H1 (cell line): ENCODE data around the gene CELF1. TPM values are rescaled to one million over a fixed set of nuclear protein-coding genes. Genes with fewer than 3 reads are reported as not detected.

Experiments used
- CTCF ChIA-PET: fragments of 300-600 bp; sonication (Branson Sonifier 250); formaldehyde crosslinking; loops from one replicate; lab custom pipeline; 2021; ENCODE audit not compliant: partially characterized antibody; lab: Charles Lee
- POLR2A ChIA-PET: fragments of 300-600 bp; sonication (Branson Sonifier 250); formaldehyde crosslinking; loops from one replicate; lab custom pipeline; 2021; ENCODE audit warnings: inconsistent platforms; ENCODE audit not compliant: partially characterized antibody; lab: Charles Lee
- DNase-seq, 2 experiments: peaks; one replicate each; pipeline versions ENCODE4 v3.0.0 to v3.0.0-alpha.2; 2010 to 2022; ENCODE audit warnings: low spot score in 2 of 2, low read depth in 1 of 2, mixed read lengths in 1 of 2
- FAIRE-seq: peaks from 2 replicates; lab custom pipeline; 2011; peaks lifted over from hg19 to GRCh38; lab: Jason Lieb, UNC
- H2AFZ ChIP-seq: 2 replicates; pipeline ENCODE4 v1.8.1; 2012; ENCODE audit warnings: low read length, inconsistent platforms
- H2AK5ac ChIP-seq: 2 replicates; pipeline ENCODE4 v1.6.1; 2013; ENCODE audit warnings: low read depth, low read length
- H2BK120ac ChIP-seq: replicated peaks from 2 replicates; pipeline ENCODE3; 2013; ENCODE audit warnings: low read depth, low read length, inconsistent platforms
- H2BK12ac ChIP-seq: 2 replicates; pipeline ENCODE4 v1.6.1; 2013; ENCODE audit warnings: low read depth, low read length
- H2BK15ac ChIP-seq: 2 replicates; pipeline ENCODE4 v1.6.1; 2013; ENCODE audit warnings: low read length
- H2BK20ac ChIP-seq: 2 replicates; pipeline ENCODE4 v1.6.1; 2013; ENCODE audit warnings: low read length
- H2BK5ac ChIP-seq: 2 replicates; pipeline ENCODE4 v1.6.1; 2013; ENCODE audit warnings: low read depth, low read length
- H3K14ac ChIP-seq: 2 replicates; pipeline ENCODE4 v1.6.1; 2013; ENCODE audit warnings: inconsistent platforms; ENCODE audit not compliant: insufficient read length
- H3K18ac ChIP-seq: 2 replicates; pipeline ENCODE4 v1.6.1; 2013; ENCODE audit warnings: low read length; ENCODE audit errors: extremely low read depth
- H3K23ac ChIP-seq: 2 replicates; pipeline ENCODE4 v1.6.1; 2013; ENCODE audit warnings: inconsistent platforms; ENCODE audit not compliant: insufficient read length
- H3K23me2 ChIP-seq: 2 replicates; pipeline ENCODE4 v1.6.1; 2013; ENCODE audit warnings: low read depth, low read length
- H3K27ac ChIP-seq: 2 replicates; pipeline ENCODE4 v1.6.1; 2011; ENCODE audit warnings: low read depth, low read length, inconsistent platforms
- H3K27me3 ChIP-seq, 4 experiments: replicated peaks in 1 of 4; 1 replicate in 1 of 4; 2 replicates in 3 of 4; pipeline versions ENCODE4 v1.6.1 to v1.8.1; 2011 to 2013; ENCODE audit warnings: low read length in 3 of 4, mild to moderate bottlenecking in 3 of 4, inconsistent platforms in 2 of 4, mixed read lengths in 2 of 4, moderate library complexity in 1 of 4; ENCODE audit not compliant: control insufficient read depth in 3 of 4, insufficient read depth in 3 of 4; ENCODE audit errors: extremely low read depth in 1 of 4
- H3K36me3 ChIP-seq, 4 experiments: 2 replicates each; pipeline versions ENCODE4 v1.6.1 to v1.8.1; 2011 to 2013; ENCODE audit warnings: mild to moderate bottlenecking in 4 of 4, low read length in 3 of 4, moderate library complexity in 2 of 4, control low read depth in 1 of 4, inconsistent platforms in 1 of 4; ENCODE audit not compliant: insufficient read depth in 4 of 4, control insufficient read depth in 2 of 4
- H3K4ac ChIP-seq: replicated peaks from 2 replicates; pipeline ENCODE3; 2013; ENCODE audit warnings: low read length, low read depth, mixed read lengths, inconsistent platforms; ENCODE audit not compliant: insufficient read length
- H3K4me1 ChIP-seq, 4 experiments: replicated peaks in 1 of 4; 1 replicate in 1 of 4; 2 replicates in 3 of 4; pipeline versions ENCODE4 v1.6.1 to v1.8.1; 2011 to 2013; ENCODE audit warnings: low read length in 3 of 4, inconsistent platforms in 2 of 4, mixed read lengths in 1 of 4; ENCODE audit not compliant: insufficient read depth in 4 of 4, control insufficient read depth in 3 of 4
- H3K4me2 ChIP-seq, 2 experiments: 2 replicates each; pipeline versions ENCODE4 v1.6.1 to v1.8.1; 2011 to 2013; ENCODE audit warnings: low read depth in 2 of 2, low read length in 2 of 2, control low read depth in 1 of 2, inconsistent platforms in 1 of 2, mild to moderate bottlenecking in 1 of 2; ENCODE audit not compliant: insufficient read depth in 1 of 2
- H3K4me3 ChIP-seq, 4 experiments: fragments of 200-600, 300-600 bp in 1 of 4; sonication (generic), shearing (Covaris generic), sonication (Bioruptor Twin) in 1 of 4; 2 replicates each; pipeline versions ENCODE4 v1.5.1 to v1.8.1; 2011 to 2016; ENCODE audit warnings: low read length in 4 of 4, low read depth in 3 of 4, control low read depth in 2 of 4, inconsistent platforms in 2 of 4, mild to moderate bottlenecking in 2 of 4, mixed read lengths in 1 of 4, moderate library complexity in 1 of 4; ENCODE audit not compliant: insufficient read depth in 2 of 4; ENCODE audit errors: extremely low read depth in 1 of 4
- H3K56ac ChIP-seq: replicated peaks from 2 replicates; pipeline ENCODE3; 2013; ENCODE audit warnings: low read depth, mild to moderate bottlenecking, mixed read lengths, low read length, inconsistent platforms; ENCODE audit not compliant: insufficient read length
- H3K79me1 ChIP-seq: 2 replicates; pipeline ENCODE4 v1.6.1; 2013; ENCODE audit warnings: low read depth, low read length, control low read depth
- H3K79me2 ChIP-seq, 2 experiments: 2 replicates each; pipeline versions ENCODE4 v1.6.1 to v1.8.1; 2012 to 2013; ENCODE audit warnings: low read length in 2 of 2, mild to moderate bottlenecking in 2 of 2, inconsistent platforms in 1 of 2; ENCODE audit not compliant: insufficient read depth in 2 of 2, control insufficient read depth in 1 of 2
- H3K9ac ChIP-seq, 4 experiments: replicated peaks in 1 of 4; 1 replicate in 1 of 4; 2 replicates in 3 of 4; pipeline versions ENCODE4 v1.6.1 to v1.8.1; 2011 to 2013; ENCODE audit warnings: low read depth in 3 of 4, low read length in 3 of 4, control low read depth in 2 of 4, mild to moderate bottlenecking in 2 of 4, moderate library complexity in 2 of 4, inconsistent platforms in 1 of 4; ENCODE audit errors: extremely low read depth in 1 of 4
- H3K9me3 ChIP-seq, 2 experiments: 2 replicates each; pipeline versions ENCODE4 v1.6.1 to v1.8.1; 2012 to 2013; ENCODE audit warnings: mild to moderate bottlenecking in 2 of 2, moderate library complexity in 2 of 2, control low read depth in 1 of 2, inconsistent platforms in 1 of 2, low read depth in 1 of 2, low read length in 1 of 2, mixed read lengths in 1 of 2; ENCODE audit not compliant: insufficient read depth in 2 of 2
- H4K20me1 ChIP-seq, 2 experiments: replicated peaks in 1 of 2; 2 replicates each; pipeline versions ENCODE3 to v1.8.1; 2011 to 2013; ENCODE audit warnings: inconsistent platforms in 2 of 2, low read length in 2 of 2, mild to moderate bottlenecking in 1 of 2; ENCODE audit not compliant: insufficient read depth in 2 of 2, control insufficient read depth in 1 of 2
- H4K5ac ChIP-seq: 2 replicates; pipeline ENCODE4 v1.6.1; 2013; ENCODE audit warnings: low read length, low read depth, mixed read lengths, inconsistent platforms; ENCODE audit not compliant: insufficient read length
- H4K8ac ChIP-seq: 2 replicates; pipeline ENCODE4 v1.8.0; 2013; ENCODE audit warnings: mild to moderate bottlenecking, moderate library complexity, low read length, inconsistent platforms; ENCODE audit not compliant: insufficient read depth; ENCODE audit errors: extremely low read depth
- H4K91ac ChIP-seq: replicated peaks from 2 replicates; pipeline ENCODE3; 2013; ENCODE audit warnings: low read length, mixed read lengths, inconsistent platforms; ENCODE audit not compliant: insufficient read length
- CEBPB ChIP-seq: IDR thresholded peaks from 2 replicates; pipeline ENCODE4 v1.6.1; 2012; ENCODE audit warnings: low read depth, low read length
- HDAC2 ChIP-seq, 2 experiments: fragments of 300-600 bp in 1 of 2; sonication (generic) in 1 of 2; IDR thresholded peaks; 2 replicates each; pipeline ENCODE4 v1.6.1; 2011 to 2012; ENCODE audit warnings: low read depth in 2 of 2, low read length in 2 of 2, mild to moderate bottlenecking in 2 of 2, moderate library complexity in 2 of 2, borderline replicate concordance in 1 of 2, inconsistent platforms in 1 of 2
- HDAC6 ChIP-seq: IDR thresholded peaks from one replicate; pipeline ENCODE4 v1.7.1; 2012; ENCODE audit warnings: low read depth, mild to moderate bottlenecking, inconsistent platforms, low read length, moderate library complexity
- MAX ChIP-seq: IDR thresholded peaks from 2 replicates; pipeline ENCODE4 v1.6.1; 2012; ENCODE audit warnings: inconsistent platforms
- NRF1 ChIP-seq: IDR thresholded peaks from 2 replicates; pipeline ENCODE4 v1.6.1; 2011; ENCODE audit warnings: mild to moderate bottlenecking, low read depth, low read length, improper control_type of control experiment
- WGBS, 2 experiments: shearing (Covaris generic) in 1 of 2; methylation state at CpG; one replicate each; pipeline versions ENCODE4 v1.1.6 to v1.1.7; 2013 to 2015; ENCODE audit warnings: low lambda C conversion rate in 2 of 2, mixed read lengths in 2 of 2, inconsistent platforms in 1 of 2, low coverage in 1 of 2, missing lambda C conversion rate in 1 of 2; ENCODE audit not compliant: insufficient replicate concordance in 2 of 2, insufficient coverage in 1 of 2, insufficient read length in 1 of 2; ENCODE audit errors: extremely low coverage in 1 of 2, missing lambda C conversion rate in 1 of 2; 5-methylcytosine and 5-hydroxymethylcytosine counted together
- polyA plus RNA-seq, 7 experiments: library from polyadenylated mRNA; depleted of rRNA in 3 of 7; stranded (reverse) in 5 of 7; unstranded in 2 of 7; fragments of >200 nt in 5 of 7; fragments of 200-250 nt in 2 of 7; gene quantifications; 1 replicate in 5 of 7; 2 replicates in 1 of 7; 4 replicates in 1 of 7; pipeline versions ENCODE4 v1.2.1 to v1.2.3, GENCODE V29; 2011 to 2013; ENCODE audit warnings: missing spikeins in 2 of 7, mixed read lengths in 2 of 7
- total RNA-seq: library from RNA; stranded (reverse); fragmentation: NEBNext Ultra II Directional; extraction: Animal tissue kit (Norgen Biotek cat#: 25700); gene quantifications from 2 replicates; pipeline ENCODE4 v1.2.1, GENCODE V29; 2021

CELF1 gene
- total and polyA plus RNA-seq, 2 of the 8 experiments (the other 6 are each of a cell fraction or from before 2014, with no cell fraction given): 131 to 197 TPM

DNA sequence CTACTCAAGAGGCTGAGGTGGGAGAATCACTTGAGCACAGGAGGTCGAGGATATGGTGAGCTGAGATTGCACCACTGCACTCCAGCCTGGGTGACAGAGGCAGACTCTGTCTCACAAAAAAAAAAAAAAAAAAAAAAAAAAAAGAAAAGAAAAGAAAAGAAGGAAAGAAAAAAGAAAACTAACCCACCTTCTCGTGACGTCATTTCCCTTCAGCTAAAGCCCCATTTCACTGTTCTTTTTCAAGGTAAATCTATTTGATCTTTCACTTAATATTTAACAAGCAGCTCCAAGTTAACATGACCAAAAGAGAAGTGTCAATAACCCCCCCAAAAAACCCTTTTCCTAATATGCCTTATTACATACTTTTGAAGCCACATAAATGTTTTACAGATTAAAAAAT lies 109.1 kb downstream of the CELF1 start:
- no peaks in the 10 kb centered on the region for H3K27me3 ChIP-seq
- H3K4me2 ChIP-seq: no peak overlapping the region
- H3K9ac ChIP-seq: no peak overlapping the region
- no peaks in the 10 kb centered on the region for H3K79me1 ChIP-seq
- no peak overlapping the region for H2BK5ac ChIP-seq
- no peak overlapping the region for H3K4ac ChIP-seq
- H3K4me1 ChIP-seq: no peaks in the 10 kb centered on the region; a peak in 1 of 7 replicates
- no peak overlapping the region for H4K5ac ChIP-seq
- no peaks in the 10 kb centered on the region for H4K20me1 ChIP-seq
- H4K8ac ChIP-seq: no peak overlapping the region
- no peak overlapping the region for H2AK5ac ChIP-seq
- ChIA-PET POLR2A (interaction anchor here (2.0 kb wide), 1 partner anchor 18 kb away, joined by 4 read pairs; no protein-coding TSS in a partner anchor), CTCF (interaction anchor here (0.6 to 3.5 kb wide), 9 partner anchors 8 to 164 kb away, joined by 3 to 21 read pairs (median 3); no protein-coding TSS in a partner anchor)
- H3K18ac ChIP-seq: no peak overlapping the region
- 90% methylated on average over 3 of the region's 3 CpGs; no CpG with 5 or more reads in 1 of the 2 experiments for WGBS, 2 experiments
- no peaks in the 10 kb centered on the region for H3K79me2 ChIP-seq
- no peak overlapping the region for H2BK20ac ChIP-seq
- no peak overlapping the region for H2BK120ac ChIP-seq
- no peak overlapping the region for H3K4me3 ChIP-seq
- H3K9me3 ChIP-seq: no peaks in the 10 kb centered on the region
- no peaks in the 10 kb centered on the region for H3K36me3 ChIP-seq
- no peak overlapping the region for H4K91ac ChIP-seq
- no peaks in the 10 kb centered on the region for H3K23me2 ChIP-seq
- no peak for DNase-seq
- no peak overlapping the region for H2BK15ac ChIP-seq
- H3K56ac ChIP-seq: no peak overlapping the region
- H2BK12ac ChIP-seq: no peak overlapping the region
- no peak overlapping the region for H2AFZ ChIP-seq
- H3K14ac ChIP-seq: no peak overlapping the region
- H3K27ac ChIP-seq: no peak overlapping the region
- H3K23ac ChIP-seq: no peak overlapping the region
- no peak for FAIRE-seq
- TF ChIP-seq CEBPB (no peak), MAX (no peak), NRF1 (no peak), HDAC2 (IDR thresholded peaks at IDR 0.05; ENCODE audit: borderline replicate concordance in 1 of 2, low read depth in 2 of 2, low read length in 2 of 2) (no peak), HDAC6 (no peak)
